ENCODE measurements around the gene AZU1.
"Not testable (repeated sequence)": the region's sequence is repeated elsewhere in the genome, so short reads cannot be mapped to it uniquely, and the experiment has no call there.

The AZU1 gene

GRCh38 chr19:831407-832369 is 4.1 kb downstream of the AZU1 start:
- no peak for DNase-seq (ENCODE audit: low spot score)

GRCh38 chr19:834216-834615 is 6.6 kb downstream of the AZU1 start:
- DNase-seq (ENCODE audit: low spot score), result no peak

DNA sequence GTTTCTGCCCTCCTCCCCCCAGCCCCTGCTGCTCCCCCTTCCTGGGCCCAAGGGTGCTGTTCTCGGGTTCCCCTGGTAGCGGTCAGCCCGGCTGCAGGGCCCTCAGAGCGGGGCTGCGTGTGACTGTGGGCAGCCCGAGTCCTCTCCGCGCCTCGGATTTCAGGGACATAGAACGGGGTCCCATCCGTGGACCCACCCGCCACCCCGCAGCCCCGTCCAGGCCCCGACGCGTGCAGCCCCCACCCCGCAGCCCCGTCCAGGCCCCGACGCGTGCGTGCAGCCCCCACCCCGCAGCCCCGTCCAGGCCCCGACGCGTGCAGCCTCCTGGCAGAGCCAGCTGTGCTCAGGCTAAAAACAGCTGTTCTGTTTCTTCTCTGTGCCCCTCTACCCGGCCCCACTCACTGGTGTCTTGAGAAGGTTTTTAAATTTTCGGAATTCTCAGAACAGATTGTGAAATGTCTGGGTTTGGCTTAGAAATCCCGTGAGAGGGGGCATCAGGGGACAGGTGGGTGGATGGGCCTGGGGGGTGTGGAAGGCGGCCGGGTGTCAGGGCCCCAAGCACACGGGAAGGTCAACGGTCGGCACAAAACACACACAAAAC is 7.7 kb downstream of the AZU1 start:
- no peak for DNase-seq (ENCODE audit: low spot score)

DNA sequence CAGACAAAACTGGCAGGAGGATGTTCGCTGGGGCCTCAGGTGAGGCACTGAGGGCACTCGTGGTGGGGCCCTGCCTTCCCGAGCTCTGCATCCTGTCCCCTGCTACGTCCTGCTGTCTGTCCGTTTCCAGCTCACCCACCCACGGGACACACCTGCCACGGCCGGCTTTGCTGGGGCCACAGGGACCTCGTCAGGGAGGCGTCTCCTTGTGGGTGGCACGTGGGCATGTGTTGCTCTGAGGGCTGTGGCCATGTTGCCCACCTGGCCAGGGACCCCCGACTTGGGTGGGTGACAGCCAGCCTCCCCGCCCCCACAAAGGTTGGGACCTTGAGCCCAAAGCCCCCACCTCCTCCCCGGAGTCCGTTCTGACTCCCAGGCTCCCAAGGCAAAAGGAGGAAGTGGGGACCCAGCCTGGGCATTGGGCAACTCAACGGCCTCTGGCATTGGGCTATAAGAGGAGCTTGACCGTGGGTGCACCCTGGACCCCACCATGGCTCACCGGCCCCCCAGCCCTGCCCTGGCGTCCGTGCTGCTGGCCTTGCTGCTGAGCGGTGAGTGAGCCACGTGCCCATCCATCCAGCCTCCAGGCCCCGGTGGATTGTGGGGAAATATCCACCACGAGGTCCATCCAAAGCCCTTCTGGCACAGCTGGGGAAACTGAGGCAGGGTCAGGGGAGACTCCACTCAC is 13.0 kb downstream of the AZU1 start, which contains the start of gene PRTN3:
Gene PRTN3, plus strand, starts transcription at position 481 of the 688 bp plus-strand sequence. Its CDS starts 10 bp downstream, at position 491.
- no peak for DNase-seq (ENCODE audit: low spot score)

- not testable (repeated sequence) for DNase-seq (ENCODE audit: low spot score)
Measured at GRCh38 chr19:842802-843179, 15.2 kb downstream of the AZU1 start.

- DNase-seq (ENCODE audit: low spot score), result no peak
Measured at GRCh38 chr19:843180-843835, 15.7 kb downstream of the AZU1 start.

GRCh38 chr19:843836-844545 is 16.4 kb downstream of the AZU1 start:
- no peak for DNase-seq (ENCODE audit: low spot score)

DNA sequence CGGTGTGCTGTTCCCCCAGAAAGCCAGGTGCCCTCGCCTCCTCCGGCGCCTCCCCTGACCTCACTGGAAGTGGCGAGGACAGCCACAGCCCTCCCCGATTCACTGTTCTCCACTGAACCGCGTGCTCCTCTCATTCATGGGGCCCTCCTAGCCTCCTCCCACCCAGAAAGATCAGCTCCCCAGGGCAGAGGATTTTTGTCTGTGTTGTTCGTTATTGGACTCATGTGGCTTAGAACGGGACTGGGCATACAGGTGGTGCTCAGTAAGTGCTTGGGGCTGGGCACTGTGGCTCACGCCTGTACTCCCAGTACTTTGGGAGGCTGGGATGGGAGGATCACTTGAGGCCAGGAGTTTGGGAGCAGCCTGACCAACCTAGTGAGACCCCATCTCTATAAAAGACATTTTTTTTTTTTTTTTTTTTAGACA is 16.9 kb downstream of the AZU1 start:
- DNase-seq (ENCODE audit: low spot score), result no peak

DNA sequence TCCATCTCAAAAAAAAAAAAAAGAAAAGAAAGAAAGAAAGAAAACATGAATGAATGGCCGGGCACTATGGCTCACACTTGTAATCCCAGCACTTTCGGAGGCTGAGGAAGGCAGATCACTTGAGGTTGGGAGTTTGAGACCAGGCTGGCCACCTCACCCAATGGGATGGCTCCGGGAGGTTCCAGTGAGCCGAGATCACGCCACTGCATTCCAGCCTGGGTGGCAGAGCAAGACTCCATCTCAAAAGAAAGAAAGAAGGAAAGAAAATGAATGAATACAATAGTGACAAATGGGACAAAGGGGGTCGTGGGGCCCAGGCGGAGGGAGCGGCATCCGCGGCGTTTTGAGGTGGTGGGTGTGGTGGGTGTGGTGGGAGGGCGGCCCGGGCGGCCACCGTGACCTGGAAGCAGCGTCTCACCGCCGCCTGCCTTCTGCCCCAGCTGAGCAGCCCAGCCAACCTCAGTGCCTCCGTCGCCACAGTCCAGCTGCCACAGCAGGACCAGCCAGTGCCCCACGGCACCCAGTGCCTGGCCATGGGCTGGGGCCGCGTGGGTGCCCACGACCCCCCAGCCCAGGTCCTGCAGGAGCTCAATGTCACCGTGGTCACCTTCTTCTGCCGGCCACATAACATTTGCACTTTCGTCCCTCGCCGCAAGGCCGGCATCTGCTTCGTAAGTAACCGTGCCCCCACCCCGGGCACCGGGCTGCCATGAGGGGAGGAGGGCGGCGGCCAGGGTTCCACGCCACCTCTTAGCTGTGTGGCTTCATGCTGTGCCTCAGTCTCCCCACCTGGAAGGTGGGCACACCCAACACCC is 18.3 kb downstream of the AZU1 start:
- no peak for DNase-seq (ENCODE audit: low spot score)

DNA sequence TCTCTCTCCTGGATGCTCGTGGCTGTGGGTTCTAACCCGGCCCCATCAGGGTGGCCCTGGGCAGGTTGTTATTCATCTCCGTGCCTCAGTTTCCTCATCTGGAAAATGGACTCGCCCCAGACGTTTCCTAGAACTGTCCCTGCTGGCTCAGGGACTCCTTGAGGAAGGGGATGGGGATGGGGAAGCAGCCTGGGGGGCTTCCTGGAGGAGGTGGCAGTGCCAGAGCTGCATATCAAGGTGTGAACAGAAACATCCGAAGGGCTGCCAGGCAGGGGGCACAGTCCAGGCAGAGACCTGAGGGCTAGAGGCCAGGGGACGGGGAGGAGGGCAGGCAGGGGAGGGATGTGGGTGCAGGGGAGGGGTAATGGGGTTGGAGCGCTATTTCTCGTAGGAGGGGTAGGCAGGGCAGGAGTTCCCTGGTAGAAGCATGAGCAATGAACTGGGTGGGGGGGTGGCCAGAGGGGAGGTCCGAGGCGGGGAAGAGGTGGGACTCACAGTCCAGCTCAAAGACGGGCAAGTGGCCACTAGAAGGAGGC is 20.8 kb downstream of the AZU1 start:
- DNase-seq (ENCODE audit: low spot score), result no peak

- DNase-seq (ENCODE audit: low spot score), result not testable (repeated sequence)
Measured at GRCh38 chr19:849195-849594, 21.6 kb downstream of the AZU1 start.

GRCh38 chr19:850221-850978 is 22.8 kb downstream of the AZU1 start:
- DNase-seq (ENCODE audit: low spot score), result no peak

DNA sequence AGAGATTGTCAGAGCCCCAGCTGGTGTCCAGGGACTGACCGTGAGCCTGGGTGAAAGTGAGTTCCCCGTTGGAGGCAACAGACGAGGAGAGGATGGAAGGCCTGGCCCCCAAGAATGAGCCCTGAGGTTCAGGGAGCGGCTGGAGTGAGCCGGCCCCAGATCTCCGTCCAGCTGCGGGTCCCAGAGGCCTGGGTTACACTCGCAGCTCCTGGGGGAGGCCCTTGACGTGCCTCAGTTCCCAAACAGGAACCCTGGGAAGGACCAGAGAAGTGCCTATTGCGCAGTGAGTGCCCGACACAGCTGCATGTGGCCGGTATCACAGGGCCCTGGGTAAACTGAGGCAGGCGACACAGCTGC is 23.3 kb downstream of the AZU1 start:
- DNase-seq (ENCODE audit: low spot score), result no peak

DNA sequence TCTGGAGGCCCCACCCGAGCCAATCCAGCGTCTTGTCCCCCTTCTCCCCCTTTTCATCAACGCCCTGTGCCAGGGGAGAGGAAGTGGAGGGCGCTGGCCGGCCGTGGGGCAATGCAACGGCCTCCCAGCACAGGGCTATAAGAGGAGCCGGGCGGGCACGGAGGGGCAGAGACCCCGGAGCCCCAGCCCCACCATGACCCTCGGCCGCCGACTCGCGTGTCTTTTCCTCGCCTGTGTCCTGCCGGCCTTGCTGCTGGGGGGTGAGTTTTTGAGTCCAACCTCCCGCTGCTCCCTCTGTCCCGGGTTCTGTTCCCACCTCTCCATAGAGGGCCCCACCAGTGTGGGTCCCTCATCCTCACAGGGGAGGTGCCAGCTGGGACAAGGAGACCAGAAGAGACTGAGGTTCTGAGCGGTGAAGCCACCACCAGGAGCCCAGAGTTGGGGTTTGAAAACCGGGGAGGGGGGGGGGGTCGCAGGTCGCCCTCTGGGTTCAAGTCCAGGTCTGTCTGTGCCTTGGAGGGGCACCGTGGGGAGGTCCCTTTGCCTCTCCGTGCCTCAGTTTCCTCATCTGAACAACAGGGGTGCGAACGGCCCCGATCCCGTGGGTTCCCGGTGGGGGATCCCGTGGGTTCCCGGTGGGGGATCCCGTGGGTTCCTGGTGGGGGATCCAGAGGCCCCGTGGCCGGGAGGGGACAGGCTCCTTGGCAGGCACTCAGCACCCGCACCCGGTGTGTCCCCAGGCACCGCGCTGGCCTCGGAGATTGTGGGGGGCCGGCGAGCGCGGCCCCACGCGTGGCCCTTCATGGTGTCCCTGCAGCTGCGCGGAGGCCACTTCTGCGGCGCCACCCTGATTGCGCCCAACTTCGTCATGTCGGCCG is 24.7 kb downstream of the AZU1 start, which contains the start of gene ELANE:
Gene ELANE, plus strand, starts transcription at position 168 of the 878 bp plus-strand sequence. Its CDS starts 26 bp downstream, at position 194.
- no peak for DNase-seq (ENCODE audit: low spot score)

GRCh38 chr19:853014-853585 is 25.5 kb downstream of the AZU1 start:
- DNase-seq (ENCODE audit: low spot score), result no peak

DNA sequence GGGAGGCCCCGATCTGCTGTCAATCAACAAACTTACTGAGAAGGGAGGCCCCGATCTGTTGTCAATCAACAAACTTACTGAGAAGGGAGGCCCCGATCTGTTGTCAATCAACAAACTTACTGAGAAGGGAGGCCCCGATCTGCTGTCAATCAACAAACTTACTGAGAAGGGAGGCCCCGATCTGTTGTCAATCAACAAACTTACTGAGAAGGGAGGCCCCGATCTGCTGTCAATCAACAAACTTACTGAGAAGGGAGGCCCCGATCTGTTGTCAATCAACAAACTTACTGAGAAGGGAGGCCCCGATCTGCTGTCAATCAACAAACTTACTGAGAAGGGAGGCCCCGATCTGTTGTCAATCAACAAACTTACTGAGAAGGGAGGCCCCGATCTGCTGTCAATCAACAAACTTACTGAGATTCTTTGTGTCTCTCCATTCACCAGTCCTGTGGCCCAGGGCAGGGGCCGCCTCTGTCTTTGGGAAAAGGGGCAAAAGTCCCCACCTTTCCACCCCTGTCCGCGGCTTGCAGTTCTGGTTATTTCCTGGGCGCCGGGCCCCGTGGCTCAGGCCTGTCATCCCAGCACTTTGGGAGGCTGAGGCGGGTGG is 26.1 kb downstream of the AZU1 start:
- DNase-seq (ENCODE audit: low spot score), result not testable (repeated sequence)

GRCh38 chr19:854549-854948 is 26.9 kb downstream of the AZU1 start:
- no peak for DNase-seq (ENCODE audit: low spot score)

- no peak for DNase-seq (ENCODE audit: low spot score)
Measured at GRCh38 chr19:855142-855541, 27.5 kb downstream of the AZU1 start.

All from putamen (tissue), 1 donor.